Omental fat pad (tissue), 4 donors: ENCODE data around the gene H19. TPM values are rescaled to one million over a fixed set of nuclear protein-coding genes. Genes with fewer than 3 reads are reported as not detected.

Experiments used
- ATAC-seq: fragments of 150-250 bp; one replicate; pipeline ENCODE4 v1.9.1; 2016; ENCODE audit warnings: mild to moderate bottlenecking, moderate library complexity; ENCODE audit not compliant: low FRiP score
- DNase-seq: peaks from one replicate; pipeline ENCODE4 v3.0.0-alpha.2; 2019; ENCODE audit warnings: low spot score
- total RNA-seq, 4 donors: library from RNA; depleted of rRNA; stranded (reverse); fragments of >200 nt; gene quantifications; one replicate each; pipeline ENCODE4 v1.1.0, GENCODE V29; 2016
- TF ChIP-seq, protein P1 (sequence below), 3 donors: fragments of 450-650 bp; IDR thresholded peaks; one replicate each; pipeline ENCODE4 v1.5.1; 2016 to 2017; ENCODE audit warnings: antibody characterized with exemption in 3 of 3, mild to moderate bottlenecking in 3 of 3, moderate library complexity in 2 of 3

H19 gene
- total RNA-seq, 4 donors from 2014 or later = 386 to 1,140 (median 511) TPM

- TF ChIP-seq, protein P1, sequence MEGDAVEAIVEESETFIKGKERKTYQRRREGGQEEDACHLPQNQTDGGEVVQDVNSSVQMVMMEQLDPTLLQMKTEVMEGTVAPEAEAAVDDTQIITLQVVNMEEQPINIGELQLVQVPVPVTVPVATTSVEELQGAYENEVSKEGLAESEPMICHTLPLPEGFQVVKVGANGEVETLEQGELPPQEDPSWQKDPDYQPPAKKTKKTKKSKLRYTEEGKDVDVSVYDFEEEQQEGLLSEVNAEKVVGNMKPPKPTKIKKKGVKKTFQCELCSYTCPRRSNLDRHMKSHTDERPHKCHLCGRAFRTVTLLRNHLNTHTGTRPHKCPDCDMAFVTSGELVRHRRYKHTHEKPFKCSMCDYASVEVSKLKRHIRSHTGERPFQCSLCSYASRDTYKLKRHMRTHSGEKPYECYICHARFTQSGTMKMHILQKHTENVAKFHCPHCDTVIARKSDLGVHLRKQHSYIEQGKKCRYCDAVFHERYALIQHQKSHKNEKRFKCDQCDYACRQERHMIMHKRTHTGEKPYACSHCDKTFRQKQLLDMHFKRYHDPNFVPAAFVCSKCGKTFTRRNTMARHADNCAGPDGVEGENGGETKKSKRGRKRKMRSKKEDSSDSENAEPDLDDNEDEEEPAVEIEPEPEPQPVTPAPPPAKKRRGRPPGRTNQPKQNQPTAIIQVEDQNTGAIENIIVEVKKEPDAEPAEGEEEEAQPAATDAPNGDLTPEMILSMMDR (IDR thresholded peaks at IDR 0.05) = no peak
- ATAC-seq = no peak
- DNase-seq = no peak
Observed at GRCh38 chr11:1964348-1964747, 33.3 kb downstream of the H19 start.

DNA sequence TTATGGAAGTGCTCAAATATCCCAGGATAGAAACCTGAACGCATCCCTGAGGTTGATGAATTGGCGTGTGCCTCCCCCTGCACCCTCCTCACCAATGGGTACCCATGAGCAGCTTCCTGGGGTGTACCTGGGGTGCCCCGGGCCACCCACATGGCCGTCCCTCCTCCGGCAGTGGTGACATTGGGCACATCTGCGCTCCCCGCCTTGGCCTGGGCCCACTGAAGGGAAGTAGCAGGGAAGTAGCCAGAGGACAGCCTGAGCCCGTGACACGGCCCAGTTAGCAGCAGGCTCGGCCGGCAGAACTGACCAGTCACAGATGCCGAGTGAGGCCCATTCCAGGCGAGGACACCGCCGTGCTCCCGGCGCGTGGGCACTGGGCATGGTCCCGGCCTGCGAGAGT is 33.8 kb downstream of the H19 start:
- DNase-seq = no peak
- TF ChIP-seq, protein P1 (IDR thresholded peaks at IDR 0.05) = no peak
- no peak for ATAC-seq

DNA sequence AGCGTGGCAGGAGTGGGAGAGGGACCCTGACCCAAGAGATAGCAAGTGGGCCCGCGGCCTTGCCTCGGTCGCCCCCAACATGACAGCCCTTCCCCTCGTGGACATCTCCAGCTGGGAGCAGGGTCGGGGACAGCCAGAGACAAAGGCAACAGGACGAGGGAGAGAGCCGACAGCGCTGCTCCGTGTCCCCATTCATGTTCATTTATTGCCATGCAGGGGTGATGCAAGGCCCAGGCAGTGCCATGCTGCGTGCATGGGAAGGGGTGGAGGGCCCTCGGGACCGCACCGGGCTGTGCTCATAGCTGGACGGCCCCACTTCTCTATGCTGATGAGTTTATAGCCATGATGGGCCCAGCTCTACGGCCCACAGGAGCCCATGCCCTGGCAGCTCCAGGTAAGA is 37.9 kb downstream of the H19 start:
- TF ChIP-seq, protein P1 (IDR thresholded peaks at IDR 0.05) = no peak
- ATAC-seq (no peak), DNase-seq (peak; percentile 16)

GRCh38 chr11:1958367-1958766 is 39.3 kb downstream of the H19 start:
- DNase-seq (no peak), ATAC-seq (no peak)
- TF ChIP-seq, protein P1 (IDR thresholded peaks at IDR 0.05) = no peak

DNA sequence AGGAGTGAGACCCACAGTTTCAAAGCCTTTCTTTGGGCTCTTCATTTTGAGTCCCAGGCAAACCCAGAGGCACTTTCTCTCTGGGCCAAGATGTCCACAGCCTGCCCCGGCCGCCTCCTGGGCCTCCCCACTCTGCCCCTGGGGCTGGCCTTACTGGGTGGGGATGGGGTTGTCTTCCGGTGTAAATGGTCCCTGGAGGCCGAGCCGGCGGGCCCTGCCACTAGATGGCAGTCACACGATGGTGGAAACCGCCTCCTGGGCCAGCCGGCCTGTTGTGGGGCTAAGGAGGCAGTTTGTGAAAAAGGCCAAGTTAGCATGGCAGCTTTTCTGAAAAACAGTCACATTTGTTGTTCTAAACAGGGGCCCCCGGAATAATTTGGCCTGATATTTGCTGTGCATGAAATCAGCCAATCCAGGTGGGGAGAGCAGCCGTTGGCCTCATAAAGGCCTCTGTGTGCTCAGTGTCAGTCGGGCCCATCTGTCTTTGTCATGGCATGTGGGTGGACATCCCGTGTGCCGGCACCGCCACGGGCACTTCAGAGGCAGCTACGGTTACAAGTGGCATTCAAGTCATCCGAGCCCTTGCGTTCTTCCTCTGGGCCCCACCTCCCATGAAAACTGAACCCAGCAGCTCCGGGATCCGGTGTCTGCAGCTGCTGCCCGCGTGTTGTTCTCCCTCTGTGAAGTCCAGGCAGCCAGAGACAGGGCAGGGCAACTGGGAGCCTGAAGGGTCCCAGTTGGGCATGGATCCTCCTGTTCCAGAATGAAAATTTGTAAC is 44.0 kb downstream of the H19 start:
- peak; percentile 10 for DNase-seq
- TF ChIP-seq, protein P1 (IDR thresholded peaks at IDR 0.05) = no peak
- ATAC-seq = no peak

GRCh38 chr11:1952806-1953482 is 44.7 kb downstream of the H19 start:
- DNase-seq (no peak), ATAC-seq (no peak)
- TF ChIP-seq, protein P1 (IDR thresholded peaks at IDR 0.05) = no peak

DNA sequence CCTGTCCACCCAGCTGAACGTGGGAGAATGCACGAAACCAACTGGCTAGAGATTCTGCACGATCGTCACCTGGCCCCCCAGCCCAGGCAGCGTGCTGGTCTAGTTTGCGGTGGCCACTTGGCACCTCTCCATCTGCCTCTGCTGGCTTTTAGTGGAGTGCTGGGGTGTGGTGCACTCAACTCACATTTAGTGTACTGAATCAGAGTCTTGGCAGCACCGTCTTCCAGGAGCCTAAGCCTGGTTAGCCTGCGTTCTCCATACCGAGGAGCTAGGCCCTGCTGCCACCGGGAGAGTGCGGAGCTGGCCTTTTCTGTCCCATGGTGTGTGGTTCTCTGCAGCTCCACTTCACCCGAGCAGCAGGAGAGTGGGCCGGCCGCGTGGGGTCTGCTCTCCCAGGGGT is 47.7 kb downstream of the H19 start:
- DNase-seq (no peak), ATAC-seq (no peak)
- TF ChIP-seq, protein P1 (IDR thresholded peaks at IDR 0.05) = no peak
